ENCODE data around the gene ADGRL1.

- TF ChIP-seq YY1 (IDR thresholded peaks at IDR 0.05; ENCODE audit: insufficient read depth, insufficient read length) (no peak), SUZ12 (IDR thresholded peaks at IDR 0.05; ENCODE audit: extremely low read depth, insufficient read depth, insufficient read length) (no peak), ZNF274 (IDR thresholded peaks at IDR 0.05; ENCODE audit: low read depth, low read length) (no peak)
These were observed 70.6 kb downstream of the ADGRL1 start for GRCh38 chr19:14135355-14135754.

All from NT2/D1 (cell line).